Psoas muscle (tissue), 8 donors: Measurements from ENCODE around the gene GLTP. TPM values are rescaled to one million over a fixed set of nuclear protein-coding genes. Genes with fewer than 3 reads are reported as not detected.

Experiments used
- ATAC-seq, 4 donors: fragments of 200-7000 bp; cut with Tn5 transposase; one replicate each; pipeline ENCODE4 v1.9.1; 2020; ENCODE audit warnings: moderate library complexity in 3 of 4, mild to moderate bottlenecking in 2 of 4
- DNase-seq, 2 donors: peaks; one replicate each; pipeline ENCODE4 v3.0.0-alpha.2; 2020
- H3K27ac ChIP-seq: fragments of 200-600 bp; one replicate; pipeline ENCODE4 v1.8.0; 2022
- H3K27me3 ChIP-seq, 3 donors: fragments of 200-600 bp in 1 of 3; one replicate each; pipeline versions ENCODE4 v1.6.1 to v1.8.0; 2013 to 2022; ENCODE audit warnings: low read length in 2 of 3, mild to moderate bottlenecking in 2 of 3, moderate library complexity in 1 of 3; ENCODE audit not compliant: insufficient read depth in 3 of 3
- H3K36me3 ChIP-seq, 2 donors: fragments of 200-600 bp in 1 of 2; one replicate each; pipeline versions ENCODE4 v1.6.1 to v1.8.0; 2013 to 2022; ENCODE audit warnings: low read depth in 1 of 2, mild to moderate bottlenecking in 1 of 2, moderate library complexity in 1 of 2; ENCODE audit not compliant: insufficient read depth in 1 of 2
- H3K4me1 ChIP-seq: fragments of 200-600 bp; one replicate; pipeline ENCODE4 v1.8.0; 2022
- H3K4me3 ChIP-seq: fragments of 200-600 bp; one replicate; pipeline ENCODE4 v1.8.0; 2022; ENCODE audit warnings: mild to moderate bottlenecking
- H3K9me3 ChIP-seq: fragments of 200-600 bp; one replicate; pipeline ENCODE4 v1.8.0; 2022
- WGBS, 3 donors: extraction: QIAGEN DNeasy Blood & Tissue Kit; methylation state at CpG; one replicate each; pipeline versions ENCODE4 v1.1.6 to v1.1.7; 2013; 5-methylcytosine and 5-hydroxymethylcytosine counted together
- intact Hi-C, 2 donors: fragments of 100-400 bp; cut with DNase I; formaldehyde crosslinking; loops; one replicate each; pipeline versions ENCODE4 v1.11.0 to v1.14.2; 2022
- polyA plus RNA-seq, 3 donors: library from polyadenylated mRNA; stranded (reverse); fragments of 200-250 nt; gene quantifications; one replicate each; pipeline ENCODE4 v1.2.3, GENCODE V29; 2013
- total RNA-seq, 4 donors: library from RNA; stranded (reverse); fragmentation: NEBNext Ultra II Directional in 2 of 4; extraction: Animal tissue kit (Norgen Biotek cat#: 25700) in 2 of 4; gene quantifications; one replicate each; pipeline versions ENCODE4 v1.2.1 to v1.2.4, GENCODE V29; 2021 to 2023
- TF ChIP-seq, protein P1 (sequence below): fragments of 200-600 bp; IDR thresholded peaks from one replicate; pipeline ENCODE4 v1.8.0; 2022; ENCODE audit warnings: antibody characterized with exemption
- donor health status: healthy with polysubstance abuse.
- donor health status: DM: no; HTN: no; CAD: no; lungs with moderate emphysema.
- donor health status: Bipolar disorder and iron deficiency.
- donor health status: healthy.
- donor health status: DM: yes; HTN: yes; CAD: no.
- donor health status: DM: no; HTN: no; CAD: no.
- donor health status: DM: no; HTN: no; CAD: no.
- donor health status: DM: yes; HTN: yes; CAD: no.

GLTP gene
- total and polyA plus RNA-seq, 7 donors, result 12.1 to 23.3 (median 16.9) TPM

GRCh38 chr12:109840305-109841074 is 39.9 kb downstream of the GLTP start:
- Histone ChIP-seq H3K36me3 (no peaks in the 10 kb centered on the region), H3K27me3 (peaks cover 0 to 2% (median 0%) of the 10 kb centered on the region in 3 donors), H3K9me3 (no peaks in the 10 kb centered on the region), H3K4me3 (no peak overlapping the region), H3K27ac (no peak overlapping the region), H3K4me1 (peaks cover 3% of the 10 kb centered on the region)
- peak in 1 of 4 donors; percentile 44 for ATAC-seq
- intact Hi-C loops, result no loop called here
- DNase-seq, result no peak
- WGBS, 3 donors, result 48 to 55% (median 49%) methylated on average over 7 of the region's 7 CpGs
- TF ChIP-seq, protein P1, sequence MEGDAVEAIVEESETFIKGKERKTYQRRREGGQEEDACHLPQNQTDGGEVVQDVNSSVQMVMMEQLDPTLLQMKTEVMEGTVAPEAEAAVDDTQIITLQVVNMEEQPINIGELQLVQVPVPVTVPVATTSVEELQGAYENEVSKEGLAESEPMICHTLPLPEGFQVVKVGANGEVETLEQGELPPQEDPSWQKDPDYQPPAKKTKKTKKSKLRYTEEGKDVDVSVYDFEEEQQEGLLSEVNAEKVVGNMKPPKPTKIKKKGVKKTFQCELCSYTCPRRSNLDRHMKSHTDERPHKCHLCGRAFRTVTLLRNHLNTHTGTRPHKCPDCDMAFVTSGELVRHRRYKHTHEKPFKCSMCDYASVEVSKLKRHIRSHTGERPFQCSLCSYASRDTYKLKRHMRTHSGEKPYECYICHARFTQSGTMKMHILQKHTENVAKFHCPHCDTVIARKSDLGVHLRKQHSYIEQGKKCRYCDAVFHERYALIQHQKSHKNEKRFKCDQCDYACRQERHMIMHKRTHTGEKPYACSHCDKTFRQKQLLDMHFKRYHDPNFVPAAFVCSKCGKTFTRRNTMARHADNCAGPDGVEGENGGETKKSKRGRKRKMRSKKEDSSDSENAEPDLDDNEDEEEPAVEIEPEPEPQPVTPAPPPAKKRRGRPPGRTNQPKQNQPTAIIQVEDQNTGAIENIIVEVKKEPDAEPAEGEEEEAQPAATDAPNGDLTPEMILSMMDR, result no peak

GRCh38 chr12:109839444-109839843 is 40.9 kb downstream of the GLTP start:
- ATAC-seq (no peak), DNase-seq (no peak)
- Histone ChIP-seq H3K4me3 (no peak overlapping the region), H3K27me3 (peaks cover 0 to 4% (median 2%) of the 10 kb centered on the region in 3 donors), H3K4me1 (no peaks in the 10 kb centered on the region), H3K9me3 (no peaks in the 10 kb centered on the region), H3K36me3 (no peaks in the 10 kb centered on the region), H3K27ac (no peak overlapping the region)
- intact Hi-C loops, result no loop called here
- TF ChIP-seq, protein P1, result no peak
- WGBS, 3 donors, result 58 to 72% (median 68%) methylated on average over 6 of the region's 6 CpGs

GRCh38 chr12:109836916-109837315 is 43.4 kb downstream of the GLTP start:
- intact Hi-C loops, result no loop called here
- Histone ChIP-seq H3K36me3 (no peaks in the 10 kb centered on the region), H3K27ac (no peak overlapping the region), H3K4me1 (no peaks in the 10 kb centered on the region), H3K9me3 (no peaks in the 10 kb centered on the region), H3K4me3 (no peak overlapping the region), H3K27me3 (peaks cover 0 to 26% (median 9%) of the 10 kb centered on the region in 3 donors)
- TF ChIP-seq, protein P1, result no peak
- 54 to 67% (median 61%) methylated on average over 3 of the region's 3 CpGs for WGBS, 3 donors
- ATAC-seq (no peak), DNase-seq (no peak)

GRCh38 chr12:109835827-109836226 is 44.5 kb downstream of the GLTP start:
- TF ChIP-seq, protein P1, result no peak
- WGBS, 3 donors, result 82 to 92% (median 89%) methylated on average over 4 of the region's 4 CpGs
- intact Hi-C loops, result no loop called here
- no peaks in the 10 kb centered on the region for H3K4me1 ChIP-seq
- DNase-seq (no peak), ATAC-seq (no peak)
- H3K27ac ChIP-seq, result no peak overlapping the region
- peaks cover 0 to 29% (median 9%) of the 10 kb centered on the region in 3 donors for H3K27me3 ChIP-seq
- no peaks in the 10 kb centered on the region for H3K9me3 ChIP-seq
- H3K36me3 ChIP-seq, result no peaks in the 10 kb centered on the region
- no peak overlapping the region for H3K4me3 ChIP-seq
